ENCODE data around the gene CNOT8. TPM values are rescaled to one million over a fixed set of nuclear protein-coding genes. Genes with fewer than 3 reads are reported as not detected.
"Not testable (repeated sequence)": the region's sequence is repeated elsewhere in the genome, so short reads cannot be mapped to it uniquely, and the experiment has no call there.

CNOT8 gene
- polyA plus RNA-seq, 2 of the 4 experiments (the other 2 are of a cell fraction), result 40.6 to 52.7 TPM

DNA sequence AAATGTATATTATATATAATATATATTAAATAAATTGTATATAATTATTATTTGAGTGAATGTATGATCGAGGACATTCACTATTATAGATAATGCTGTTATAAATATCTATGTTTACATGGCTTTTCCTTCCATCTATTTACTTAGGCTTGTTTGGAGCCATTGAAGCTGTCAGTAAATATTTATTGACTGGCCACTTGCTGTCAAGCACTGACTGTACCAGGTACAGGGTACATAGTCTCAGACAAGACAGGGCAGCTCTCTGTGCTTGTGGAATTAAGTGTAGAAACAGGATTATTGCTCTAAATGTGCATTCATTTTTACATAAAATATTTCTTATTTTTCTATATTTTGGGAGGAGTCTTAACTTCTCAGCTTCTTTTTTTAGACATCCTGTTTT is 24.4 kb upstream of the CNOT8 start:
- 27% methylated on average over 1 of the region's 1 CpG for WGBS (ENCODE audit: missing lambda C conversion rate)
- H3K4me2 ChIP-seq, result no peak overlapping the region

DNA sequence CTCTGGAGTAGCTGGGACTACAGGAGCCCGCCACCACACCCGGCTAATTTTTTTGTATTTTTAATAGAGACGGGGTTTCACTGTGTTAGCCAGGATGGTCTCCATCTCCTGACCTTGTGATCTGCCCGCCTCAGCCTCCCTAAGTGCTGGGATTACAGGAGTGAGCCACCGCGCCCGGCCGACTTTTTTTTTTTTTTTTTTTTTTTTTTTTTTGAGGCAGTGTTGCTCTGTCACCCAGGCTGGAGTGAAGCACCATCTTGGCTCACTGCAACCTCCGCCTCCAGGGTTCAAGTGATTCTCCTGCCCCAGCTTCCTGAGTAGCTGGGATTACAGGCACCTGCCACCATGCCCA is 22.8 kb upstream of the CNOT8 start:
- Histone ChIP-seq H3K27ac (0 out of 6 replicates have a peak overlapping the region, but pooled peaks of 1 of the 2 experiments have one; percentile 50), H3K4me1 (peaks cover 13% of the 10 kb centered on the region), H3K4me2 (0 out of 3 replicates have a peak overlapping the region, but pooled peaks have one; percentile 20)
- not testable (repeated sequence) for ATAC-seq; H3K4me3 ChIP-seq; FAIRE-seq; H3K9me3 ChIP-seq; DNase-seq (ENCODE audit: low read depth in 1 of 2, low spot score in 1 of 2)
- POLR2A ChIA-PET, result interaction anchor here (0.7 to 1.9 kb wide), 2 partner anchors 22 to 24 kb away, joined by 7 to 14 read pairs; partner anchors contain the start of gene CNOT8
- 79% methylated on average over 9 of the region's 9 CpGs for WGBS (ENCODE audit: missing lambda C conversion rate)
- CTCF ChIA-PET, result interaction anchor here (0.6 to 1.7 kb wide), 3 partner anchors 8 to 185 kb away, joined by 3 to 5 read pairs (median 4); no protein-coding TSS in a partner anchor

More for the DNA sequence above, 24.4 kb upstream of the CNOT8 start:
- TF ChIP-seq, protein P1, sequence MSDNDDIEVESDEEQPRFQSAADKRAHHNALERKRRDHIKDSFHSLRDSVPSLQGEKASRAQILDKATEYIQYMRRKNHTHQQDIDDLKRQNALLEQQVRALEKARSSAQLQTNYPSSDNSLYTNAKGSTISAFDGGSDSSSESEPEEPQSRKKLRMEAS (IDR thresholded peaks at IDR 0.05), result no peak
- TF ChIP-seq CHD4 (IDR thresholded peaks at IDR 0.05; ENCODE audit: borderline replicate concordance) (no peak), NFE2L2 (conservative IDR thresholded peaks at IDR 0.05; ENCODE audit: low read length) (no peak), ZSCAN20 (CRISPR knock-in tag; IDR thresholded peaks at IDR 0.05) (no peak), RAD21 (conservative IDR thresholded peaks at IDR 0.05 in 1 of 2, IDR thresholded peaks at IDR 0.05 in 1 of 2) (no peak), KDM1A (IDR thresholded peaks at IDR 0.05; ENCODE audit: low read depth) (no peak), EHMT2 (IDR thresholded peaks at IDR 0.05; ENCODE audit: low read depth) (no peak), TP53 (CRISPR knock-in tag; IDR thresholded peaks at IDR 0.05) (no peak), RNF2 (IDR thresholded peaks at IDR 0.05; ENCODE audit: borderline replicate concordance, low read depth) (no peak), ZC3H11A (IDR thresholded peaks at IDR 0.05) (no peak), POLR2AphosphoS2 (conservative IDR thresholded peaks at IDR 0.05; ENCODE audit: low read length) (no peak), FOSL2 (IDR thresholded peaks at IDR 0.05) (no peak), FOSL2 (CRISPR knock-in tag; IDR thresholded peaks at IDR 0.05) (no peak), MAFK (IDR thresholded peaks at IDR 0.05; ENCODE audit: partially characterized antibody) (no peak)
- TF ChIP-seq, protein P2, sequence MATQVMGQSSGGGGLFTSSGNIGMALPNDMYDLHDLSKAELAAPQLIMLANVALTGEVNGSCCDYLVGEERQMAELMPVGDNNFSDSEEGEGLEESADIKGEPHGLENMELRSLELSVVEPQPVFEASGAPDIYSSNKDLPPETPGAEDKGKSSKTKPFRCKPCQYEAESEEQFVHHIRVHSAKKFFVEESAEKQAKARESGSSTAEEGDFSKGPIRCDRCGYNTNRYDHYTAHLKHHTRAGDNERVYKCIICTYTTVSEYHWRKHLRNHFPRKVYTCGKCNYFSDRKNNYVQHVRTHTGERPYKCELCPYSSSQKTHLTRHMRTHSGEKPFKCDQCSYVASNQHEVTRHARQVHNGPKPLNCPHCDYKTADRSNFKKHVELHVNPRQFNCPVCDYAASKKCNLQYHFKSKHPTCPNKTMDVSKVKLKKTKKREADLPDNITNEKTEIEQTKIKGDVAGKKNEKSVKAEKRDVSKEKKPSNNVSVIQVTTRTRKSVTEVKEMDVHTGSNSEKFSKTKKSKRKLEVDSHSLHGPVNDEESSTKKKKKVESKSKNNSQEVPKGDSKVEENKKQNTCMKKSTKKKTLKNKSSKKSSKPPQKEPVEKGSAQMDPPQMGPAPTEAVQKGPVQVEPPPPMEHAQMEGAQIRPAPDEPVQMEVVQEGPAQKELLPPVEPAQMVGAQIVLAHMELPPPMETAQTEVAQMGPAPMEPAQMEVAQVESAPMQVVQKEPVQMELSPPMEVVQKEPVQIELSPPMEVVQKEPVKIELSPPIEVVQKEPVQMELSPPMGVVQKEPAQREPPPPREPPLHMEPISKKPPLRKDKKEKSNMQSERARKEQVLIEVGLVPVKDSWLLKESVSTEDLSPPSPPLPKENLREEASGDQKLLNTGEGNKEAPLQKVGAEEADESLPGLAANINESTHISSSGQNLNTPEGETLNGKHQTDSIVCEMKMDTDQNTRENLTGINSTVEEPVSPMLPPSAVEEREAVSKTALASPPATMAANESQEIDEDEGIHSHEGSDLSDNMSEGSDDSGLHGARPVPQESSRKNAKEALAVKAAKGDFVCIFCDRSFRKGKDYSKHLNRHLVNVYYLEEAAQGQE (IDR thresholded peaks at IDR 0.05), result no peak
- ChIA-PET POLR2A (interaction anchor here (1.9 kb wide), 1 partner anchor 24 kb away, joined by 14 read pairs; the partner anchor contains the start of gene CNOT8), CTCF (interaction anchor here (1.0 to 2.7 kb wide), 3 partner anchors 10 to 366 kb away, joined by 3 to 17 read pairs (median 3); no protein-coding TSS in a partner anchor)
- peaks cover 28% of the 10 kb centered on the region for H3K4me1 ChIP-seq
- ATAC-seq (no peak), DNase-seq (ENCODE audit: low read depth in 1 of 2, low spot score in 1 of 2) (no peak), FAIRE-seq (no peak)
- H3K4me3 ChIP-seq, result no peak overlapping the region
- H3K27ac ChIP-seq, result no peak overlapping the region
- H3K9me3 ChIP-seq, result no peaks in the 10 kb centered on the region

DNA sequence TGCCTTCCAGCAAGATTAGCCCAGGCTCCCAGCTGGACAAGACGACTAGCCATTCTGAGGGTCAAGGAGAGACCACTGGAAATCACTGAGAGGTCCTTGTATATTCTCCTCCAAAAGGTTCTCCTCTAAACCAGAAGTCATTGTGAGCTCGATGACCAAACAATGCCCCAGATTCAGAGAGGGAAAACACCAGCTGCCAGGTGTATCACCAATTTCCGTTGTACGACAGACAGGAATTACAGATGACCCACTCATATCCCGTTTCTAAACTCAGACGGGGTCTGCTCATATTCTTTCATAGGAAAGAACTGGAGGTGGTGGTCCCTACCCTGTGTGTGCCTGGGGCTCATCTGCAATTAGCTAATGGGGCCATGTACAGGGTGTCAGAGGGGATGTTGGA is 22.2 kb upstream of the CNOT8 start:
- Histone ChIP-seq H3K4me1 (peaks cover 13% of the 10 kb centered on the region), H3K4me2 (no peak overlapping the region), H3K27ac (0 out of 6 replicates have a peak overlapping the region, but pooled peaks of 1 of the 2 experiments have one; percentile 11), H3K4me3 (no peak overlapping the region), H3K9me3 (no peaks in the 10 kb centered on the region)
- POLR2A ChIA-PET, result no interaction called here
- TF ChIP-seq RCOR1 (IDR thresholded peaks at IDR 0.05; ENCODE audit: low read depth, low read length), result no peak
- TF ChIP-seq SREBF2 (IDR thresholded peaks at IDR 0.05), result no peak
- no peak for TF ChIP-seq CBX2 (IDR thresholded peaks at IDR 0.05; ENCODE audit: borderline replicate concordance, low read depth)
- WGBS (ENCODE audit: missing lambda C conversion rate), result 92% methylated on average over 6 of the region's 6 CpGs
- DNase-seq (ENCODE audit: low read depth in 1 of 2, low spot score in 1 of 2) (no peak), ATAC-seq (no peak), FAIRE-seq (no peak)
- CTCF ChIA-PET, result interaction anchor here (0.6 to 1.4 kb wide), 2 partner anchors 8 to 186 kb away, joined by 3 to 5 read pairs; no protein-coding TSS in a partner anchor

All from A549 (cell line).